SH-SY5Y (cell line): Measurements from ENCODE around the gene SNRPD3.

Experiments used
- GATA2 ChIP-seq: IDR thresholded peaks from 2 replicates; pipeline ENCODE4 v1.6.1; 2011; ENCODE audit warnings: mild to moderate bottlenecking, low read depth, low read length
- GATA3 ChIP-seq: IDR thresholded peaks from 2 replicates; pipeline ENCODE4 v1.6.1; 2011; ENCODE audit warnings: low read depth, mild to moderate bottlenecking, low read length, moderate library complexity

GRCh38 chr22:24535348-24535747, 20.5 kb upstream of the SNRPD3 start:
- no peak for TF ChIP-seq GATA2
- no peak for TF ChIP-seq GATA3
